HG02885 (cell line): ENCODE data around the gene ENDOU.

Source experiments
- ATAC-seq: cut with Tn5 transposase; IDR thresholded peaks from one replicate; pipeline ENCODE4 v1.9.1; 2021; ENCODE audit warnings: mild to moderate bottlenecking; ENCODE audit not compliant: unreplicated experiment, poor library complexity

Gene ENDOU, protein sequence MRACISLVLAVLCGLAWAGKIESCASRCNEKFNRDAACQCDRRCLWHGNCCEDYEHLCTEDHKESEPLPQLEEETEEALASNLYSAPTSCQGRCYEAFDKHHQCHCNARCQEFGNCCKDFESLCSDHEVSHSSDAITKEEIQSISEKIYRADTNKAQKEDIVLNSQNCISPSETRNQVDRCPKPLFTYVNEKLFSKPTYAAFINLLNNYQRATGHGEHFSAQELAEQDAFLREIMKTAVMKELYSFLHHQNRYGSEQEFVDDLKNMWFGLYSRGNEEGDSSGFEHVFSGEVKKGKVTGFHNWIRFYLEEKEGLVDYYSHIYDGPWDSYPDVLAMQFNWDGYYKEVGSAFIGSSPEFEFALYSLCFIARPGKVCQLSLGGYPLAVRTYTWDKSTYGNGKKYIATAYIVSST

DNA sequence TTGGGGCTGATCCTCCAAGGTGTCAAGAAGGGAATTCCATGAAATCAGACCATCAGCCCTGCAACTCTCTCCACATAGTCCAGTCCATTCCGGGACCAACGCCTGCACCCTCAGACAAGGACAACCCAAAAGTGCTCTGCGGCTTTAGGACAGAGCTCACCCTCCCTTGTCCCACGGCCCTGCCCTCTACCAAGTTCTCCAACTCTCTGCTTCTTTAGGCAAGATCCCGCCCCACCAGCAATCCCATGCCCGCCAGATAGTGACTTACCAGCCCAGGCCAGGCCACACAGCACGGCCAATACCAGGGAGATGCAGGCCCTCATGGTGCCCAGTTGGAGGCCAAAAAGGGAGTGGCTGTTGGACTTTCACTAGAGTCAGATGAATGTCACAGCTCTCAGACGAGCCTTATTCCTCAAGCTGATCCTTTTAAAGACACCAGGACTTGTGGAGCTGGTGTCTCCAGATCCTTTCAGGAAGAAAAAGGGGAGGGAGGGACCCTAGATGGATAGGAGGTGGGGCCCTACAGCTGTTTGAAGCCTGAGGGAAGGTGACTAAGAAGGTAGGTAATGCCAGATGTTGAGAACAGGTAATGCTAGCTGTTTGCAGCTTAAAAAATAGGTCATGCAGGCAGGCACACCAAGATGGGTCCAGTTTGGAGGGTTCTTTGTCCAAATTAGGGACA lies at the start of gene ENDOU:
ENDOU (minus strand) TSS at position 400 of the 682 bp plus-strand sequence; CDS start at position 323, 77 bp downstream.
- ATAC-seq: no peak

DNA sequence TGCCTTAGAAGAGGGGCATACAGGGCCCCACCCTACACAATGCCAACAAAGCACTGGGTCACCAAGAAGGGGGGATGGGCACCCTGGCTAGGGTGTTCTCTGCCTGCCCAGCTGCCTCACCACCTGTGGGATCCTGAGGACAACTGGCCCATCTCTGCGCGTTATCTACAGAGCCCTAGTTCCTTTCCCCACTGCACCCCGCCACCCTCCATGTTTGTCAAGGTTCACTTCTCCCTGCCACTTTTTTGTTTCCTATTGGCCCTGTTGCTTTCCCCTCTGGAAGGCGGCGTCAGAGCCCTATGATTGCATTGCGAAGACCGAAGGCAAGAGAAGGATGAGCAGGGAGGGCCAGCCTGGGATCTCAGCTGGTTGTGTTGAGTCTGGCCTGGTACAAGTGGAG lies 49.4 kb upstream of the ENDOU start:
- ATAC-seq: no peak

DNA sequence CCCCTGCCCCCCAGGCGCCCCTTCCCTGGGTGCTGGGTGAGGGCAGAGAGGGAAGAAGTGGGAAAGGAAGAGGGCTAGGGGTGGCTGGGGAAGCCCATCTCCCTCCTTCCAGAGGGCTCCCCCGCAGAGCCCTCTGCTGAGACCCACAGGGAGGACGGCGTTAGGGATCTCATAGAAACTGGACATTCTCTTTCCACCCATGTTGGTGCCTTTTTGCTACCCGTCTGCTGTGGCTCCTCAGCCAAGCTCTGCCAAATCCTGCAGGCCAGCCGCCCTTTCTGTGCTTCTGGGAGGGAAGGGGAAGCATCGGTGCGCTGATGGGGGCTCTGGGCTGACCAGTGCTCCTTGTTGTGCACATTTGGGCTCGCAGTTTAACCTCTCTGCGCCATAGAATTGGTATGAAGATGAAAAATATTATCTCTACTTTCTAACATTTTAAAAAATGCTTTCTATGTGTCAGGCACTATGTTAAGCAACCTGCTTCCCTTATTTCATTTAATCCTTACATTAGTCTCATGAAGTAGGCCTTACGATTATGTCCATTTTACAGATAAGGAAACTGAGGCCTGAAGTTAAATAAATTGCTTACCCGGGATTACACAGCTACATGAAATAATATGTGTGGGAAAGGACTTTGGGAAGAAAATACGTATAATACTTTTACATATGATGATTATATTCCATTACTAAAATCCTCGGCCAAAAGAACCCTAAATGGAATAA lies 48.7 kb upstream of the ENDOU start:
- ATAC-seq: no peak

DNA sequence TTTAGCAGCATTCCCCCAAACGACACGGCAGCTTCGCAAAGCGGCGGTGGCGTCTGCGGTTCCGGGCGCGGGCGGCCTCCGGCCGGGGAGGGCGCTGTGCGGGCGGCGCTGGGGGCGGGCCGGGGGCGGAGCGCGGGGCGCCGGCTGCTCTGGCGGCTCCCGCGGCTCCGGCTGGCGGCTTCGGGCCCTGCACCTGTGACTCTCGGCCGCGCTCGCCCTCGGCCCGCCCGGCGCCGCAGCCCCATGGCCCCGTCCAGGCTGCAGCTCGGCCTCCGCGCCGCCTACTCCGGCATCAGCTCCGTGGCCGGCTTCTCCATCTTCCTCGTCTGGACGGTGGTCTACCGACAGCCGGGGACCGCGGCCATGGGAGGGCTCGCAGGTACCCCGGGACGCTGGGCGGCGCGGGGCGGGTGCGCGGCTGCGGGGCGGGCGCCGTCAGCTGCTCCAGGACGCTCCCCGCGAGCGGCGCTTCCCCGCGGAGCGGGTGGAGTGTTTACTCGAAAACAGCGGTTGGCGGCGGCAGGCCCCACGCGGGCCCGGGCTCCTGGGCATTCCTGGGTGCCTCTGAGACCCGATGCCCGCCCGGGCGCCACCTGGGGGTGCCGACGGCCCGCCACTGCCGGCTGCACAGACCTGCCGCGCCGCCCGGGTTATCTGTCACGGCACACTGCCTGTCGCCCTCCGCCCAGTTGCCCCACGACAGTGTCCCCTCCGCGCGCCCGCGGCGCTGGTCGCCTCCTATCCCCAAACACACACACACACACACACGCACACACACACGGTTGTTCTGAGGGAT lies 48.0 kb upstream of the ENDOU start, which contains the start of gene SLC48A1:
SLC48A1 (plus strand) TSS at position 177 of the 796 bp plus-strand sequence; CDS start at position 244, 67 bp downstream.
- ATAC-seq: peak; percentile 88

DNA sequence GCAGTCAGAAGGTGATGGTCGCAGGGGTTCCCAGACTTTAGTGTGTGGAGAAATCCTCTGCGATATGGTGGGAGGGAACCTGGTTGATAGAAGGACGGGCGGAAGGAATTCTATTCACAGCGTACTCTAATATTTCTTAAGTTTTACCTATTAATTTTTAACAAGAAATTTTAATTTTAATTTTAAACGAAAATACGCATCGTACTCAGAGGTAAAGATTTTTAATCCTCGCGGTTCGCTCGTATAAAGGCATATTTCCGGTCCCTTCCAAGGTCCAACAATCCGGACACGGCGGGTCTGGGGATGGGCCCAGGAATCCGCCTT lies 47.4 kb upstream of the ENDOU start:
- ATAC-seq: no peak

DNA sequence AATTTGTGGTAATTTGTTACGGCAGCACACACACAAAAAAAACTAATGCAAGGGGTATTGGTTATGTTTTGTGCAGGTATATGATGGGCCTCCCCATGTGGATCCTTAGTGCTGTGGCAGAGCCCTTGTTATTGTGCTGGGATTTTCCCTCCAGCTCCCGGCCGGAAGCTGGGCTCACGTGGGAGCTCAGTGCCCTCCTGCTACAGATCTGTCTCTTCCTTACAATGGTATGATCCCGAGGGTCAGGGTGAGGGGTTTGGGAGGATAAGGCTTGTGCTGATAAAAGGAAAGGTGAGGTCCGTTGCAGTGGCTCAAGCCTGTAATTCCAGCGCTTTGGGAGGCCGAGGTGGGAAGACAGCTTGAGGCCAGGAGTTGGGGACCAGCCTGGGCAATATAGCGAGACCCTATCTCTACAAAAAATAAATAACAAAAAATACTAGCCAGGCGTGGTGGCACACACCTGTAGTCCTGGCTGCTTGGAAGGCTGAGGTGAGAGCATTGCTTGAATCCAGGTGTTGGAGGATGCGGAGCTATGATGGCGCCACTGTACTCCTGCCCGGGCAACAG lies 46.9 kb upstream of the ENDOU start:
- ATAC-seq: no peak

DNA sequence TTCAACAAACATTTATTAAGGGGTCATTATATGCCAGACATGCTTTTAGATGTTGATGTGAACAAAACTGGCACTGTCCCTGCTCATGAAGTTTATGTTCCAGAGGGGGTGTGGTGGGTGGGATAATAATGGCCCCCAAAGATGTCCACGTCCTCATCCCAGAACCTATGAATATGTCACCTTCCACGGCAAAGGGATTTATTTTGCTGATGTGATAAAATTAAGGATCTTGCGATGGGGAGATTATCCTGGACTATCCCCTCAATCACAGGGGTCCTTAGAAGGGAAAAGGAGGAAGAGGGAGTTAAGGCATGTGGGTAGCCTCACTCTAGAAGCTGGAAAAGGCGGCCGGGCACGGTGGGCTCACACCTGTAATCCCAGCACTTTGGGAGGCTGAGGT lies 46.0 kb upstream of the ENDOU start:
- no peak for ATAC-seq

DNA sequence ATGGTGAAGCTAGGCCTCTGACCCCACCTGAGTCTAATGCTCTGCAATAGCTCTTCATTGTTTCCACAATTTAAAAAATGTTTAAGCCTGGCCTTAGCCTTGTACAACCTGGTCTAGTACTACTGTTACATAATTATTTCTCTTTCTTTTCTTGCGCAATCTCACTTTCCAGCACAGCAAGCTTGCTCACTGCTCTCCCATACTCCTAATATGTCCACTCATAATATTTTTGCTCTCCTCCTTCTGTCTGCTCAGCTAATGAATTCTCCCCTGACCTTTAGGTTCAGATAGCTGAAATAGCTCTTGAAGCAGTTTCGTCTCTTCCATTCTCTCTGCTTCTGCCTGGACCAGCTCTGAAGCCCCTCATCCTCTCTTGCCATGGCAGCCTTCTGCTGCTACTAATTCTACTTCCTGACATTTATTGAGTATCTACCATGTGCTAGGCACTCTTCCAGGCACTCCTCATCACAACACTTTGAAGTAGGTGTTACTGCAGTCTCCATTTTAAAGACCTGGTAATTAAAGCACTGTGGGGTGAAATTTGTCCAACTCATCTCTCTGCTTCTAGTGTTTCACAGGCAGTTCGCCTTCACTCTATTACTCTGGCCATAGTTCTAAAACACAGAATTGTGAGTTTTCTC lies 44.9 kb upstream of the ENDOU start:
- ATAC-seq: no peak

DNA sequence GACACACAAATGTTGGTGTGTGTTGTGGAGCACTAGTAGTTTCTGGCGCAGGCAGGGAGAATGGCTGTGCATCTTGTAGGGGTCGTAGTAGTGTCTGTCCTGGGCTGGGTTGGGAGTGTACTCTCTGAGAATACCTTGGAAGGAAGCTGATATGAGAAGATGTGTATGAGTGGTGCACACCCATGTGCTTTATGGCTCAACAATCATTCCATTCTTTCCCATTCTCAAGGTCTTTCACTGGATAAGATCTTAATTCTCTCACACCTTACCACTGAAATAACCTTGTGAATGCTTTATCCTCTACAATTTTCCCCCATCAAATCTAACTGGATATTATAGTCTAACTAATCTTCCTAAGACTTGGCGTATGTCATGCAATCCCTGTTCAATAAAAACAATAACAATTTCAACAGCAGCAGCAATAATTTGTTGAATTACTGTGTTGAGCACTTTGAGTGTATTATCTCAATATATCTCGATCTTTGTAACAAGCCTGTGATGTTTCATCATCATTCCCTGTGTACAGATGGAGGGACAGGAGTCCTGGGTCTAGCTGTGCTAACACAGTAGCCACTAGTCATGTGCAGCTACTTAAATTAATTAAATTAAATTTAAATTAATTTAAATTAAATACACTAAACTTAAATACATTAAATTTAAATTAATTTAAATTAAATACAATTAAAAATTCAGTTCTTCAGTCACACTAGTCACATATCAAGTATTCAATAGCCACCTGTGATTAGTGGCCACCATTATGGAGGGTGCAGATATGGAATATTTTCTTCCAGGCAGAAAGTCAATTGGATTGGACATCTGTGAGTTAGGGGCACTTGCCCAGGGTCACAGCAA lies 44.2 kb upstream of the ENDOU start:
- ATAC-seq: no peak

DNA sequence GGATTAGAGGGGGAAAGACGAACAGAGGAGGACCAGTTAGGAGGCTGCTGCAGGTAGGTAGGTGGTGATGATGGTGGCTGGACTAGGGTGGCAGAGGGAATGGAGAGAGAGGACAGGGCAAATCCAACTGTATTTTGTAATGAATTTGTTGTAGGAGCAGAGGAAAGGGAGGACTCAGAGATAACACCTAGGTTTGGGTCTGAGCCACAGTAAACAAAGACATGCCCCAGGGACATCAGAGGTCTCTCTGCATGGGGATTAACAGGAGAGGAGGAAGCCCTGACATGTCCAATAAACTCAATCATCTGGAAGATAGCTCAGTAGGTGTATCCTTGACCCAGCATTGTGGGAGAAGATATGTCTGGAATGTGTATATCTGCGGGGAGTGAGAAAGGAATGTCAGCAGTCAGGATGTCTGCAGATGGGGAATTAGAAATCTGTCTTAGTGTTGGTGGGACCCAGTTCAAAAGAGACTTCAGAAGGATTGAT lies 43.1 kb upstream of the ENDOU start:
- ATAC-seq: no peak

DNA sequence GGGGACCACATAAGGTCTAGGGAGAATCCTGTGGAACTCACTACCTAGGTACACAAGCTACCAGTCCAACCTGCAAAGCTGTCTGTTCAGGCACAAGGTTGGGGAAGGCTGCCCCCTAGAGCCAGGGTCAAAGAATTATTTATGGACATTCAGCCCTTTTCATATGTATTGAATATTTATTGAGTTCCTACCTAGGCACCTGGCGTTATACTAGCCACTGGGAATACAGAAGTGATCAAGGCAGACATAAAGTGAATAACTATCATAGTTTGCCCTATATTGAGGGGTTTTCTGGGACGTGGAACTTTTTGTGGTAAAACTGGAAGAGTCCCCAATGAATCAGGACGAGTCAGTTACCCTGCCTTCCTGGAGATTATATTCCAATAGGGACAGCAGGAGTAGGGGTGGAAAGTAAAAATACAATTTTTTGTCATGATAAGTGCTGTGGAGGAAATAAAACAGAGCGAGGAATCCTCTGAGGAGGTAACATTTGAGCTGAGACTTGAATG lies 42.0 kb upstream of the ENDOU start:
- peak; percentile 69 for ATAC-seq

DNA sequence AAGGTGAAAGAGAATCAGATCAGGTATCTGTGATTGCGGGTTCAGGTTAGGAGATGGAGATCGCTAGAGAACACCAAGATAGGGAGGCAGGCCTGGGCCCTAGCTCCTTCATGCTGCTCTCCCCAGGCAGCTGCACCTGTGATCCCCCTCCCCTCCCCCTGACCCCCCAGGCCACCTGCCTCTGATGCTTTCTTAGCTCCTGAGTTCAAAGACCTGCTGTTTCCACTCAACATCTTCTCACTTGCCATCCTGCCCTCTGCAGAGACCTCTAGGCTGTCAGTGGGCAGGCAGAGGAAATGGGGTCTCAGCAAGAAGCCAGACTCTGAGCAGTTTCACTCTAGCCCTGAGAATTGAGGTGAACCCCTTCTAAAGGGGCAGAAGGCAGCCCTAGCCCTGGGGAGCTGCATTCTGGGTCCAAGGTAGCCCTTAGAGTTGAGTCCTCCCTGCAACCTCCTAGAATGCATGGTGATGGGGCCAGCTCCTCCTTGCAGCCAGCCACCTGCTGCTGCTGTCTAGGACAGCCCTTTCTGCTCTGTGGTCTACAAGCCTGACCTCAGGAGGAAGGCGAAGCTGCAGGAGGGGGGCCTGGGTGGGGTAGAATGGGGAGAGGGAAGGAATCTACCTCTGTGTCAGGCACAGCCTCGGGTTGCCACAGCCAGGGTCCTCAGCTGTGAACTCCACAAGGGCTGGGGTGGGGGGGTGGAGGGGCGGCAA lies 41.4 kb upstream of the ENDOU start:
- no peak for ATAC-seq

DNA sequence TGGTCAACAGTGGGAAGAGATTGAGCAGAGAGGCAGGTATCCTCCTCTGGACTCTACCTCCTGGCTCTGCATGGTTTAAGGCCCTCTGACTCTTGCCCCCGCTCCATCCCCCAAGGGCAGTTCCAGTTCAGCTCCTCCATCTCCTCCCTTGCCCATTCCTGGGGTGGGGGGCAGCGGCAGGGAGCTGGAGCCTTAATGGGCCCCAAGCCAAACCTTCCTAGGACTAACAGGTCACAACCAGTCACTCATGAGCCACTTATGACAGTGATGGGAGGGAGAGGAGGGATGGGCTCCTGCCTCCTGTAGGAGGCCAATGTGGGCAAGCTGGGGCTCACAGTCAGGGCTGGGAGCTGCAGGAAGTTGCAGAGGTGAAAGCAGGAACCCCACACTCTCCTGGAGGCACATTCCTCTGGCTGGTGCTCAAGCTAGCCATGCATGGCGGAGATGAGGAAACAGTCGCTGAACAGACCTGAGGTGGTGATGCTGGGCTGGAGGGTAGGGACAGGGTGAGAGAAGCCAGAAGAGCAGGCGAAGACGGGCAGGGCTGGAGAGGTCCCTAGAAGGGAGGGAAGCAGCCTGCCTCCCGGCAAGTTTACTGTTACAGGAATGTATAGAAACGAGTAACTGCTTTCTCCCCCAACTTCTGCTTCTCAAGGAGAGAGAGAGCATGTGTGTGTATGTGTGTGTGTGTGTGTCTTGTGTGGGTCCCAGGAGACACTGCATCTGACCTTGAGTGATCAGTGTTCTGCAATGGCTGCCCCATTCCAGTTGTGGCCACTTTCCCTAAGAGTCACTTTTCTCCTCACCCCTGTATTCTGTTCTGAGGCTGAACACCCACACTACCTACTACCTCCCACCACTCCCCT lies 38.4 kb upstream of the ENDOU start:
- ATAC-seq: no peak

DNA sequence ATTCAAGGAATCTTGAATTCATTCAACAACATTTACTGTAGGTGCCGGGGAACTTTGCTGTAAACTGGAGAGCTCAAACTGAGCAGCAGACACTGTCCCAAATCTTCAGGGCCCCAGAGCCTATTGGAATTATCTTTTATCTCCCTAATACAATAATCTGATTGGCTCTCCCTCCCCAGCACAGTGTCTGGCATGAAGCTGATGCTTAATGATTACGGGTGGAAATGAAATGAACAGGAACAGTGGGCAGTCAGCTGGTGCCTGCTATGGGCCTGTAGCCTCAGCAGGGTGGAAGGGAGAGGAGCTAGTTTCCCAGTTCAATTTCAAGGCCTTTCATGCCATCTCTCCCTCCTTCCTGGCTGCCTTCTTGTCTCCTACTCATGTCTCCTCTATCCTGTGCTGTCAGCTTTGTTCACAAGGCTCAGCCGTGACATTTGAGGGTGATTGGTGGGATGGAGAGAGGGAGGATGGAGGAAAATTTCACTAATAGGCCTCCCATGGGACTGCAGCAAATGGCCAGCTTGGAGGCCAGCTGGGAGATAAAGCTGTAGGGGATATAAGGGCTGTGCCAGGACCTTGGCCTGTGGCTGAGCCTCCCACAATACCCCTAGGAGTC lies 37.7 kb upstream of the ENDOU start:
- ATAC-seq: no peak

DNA sequence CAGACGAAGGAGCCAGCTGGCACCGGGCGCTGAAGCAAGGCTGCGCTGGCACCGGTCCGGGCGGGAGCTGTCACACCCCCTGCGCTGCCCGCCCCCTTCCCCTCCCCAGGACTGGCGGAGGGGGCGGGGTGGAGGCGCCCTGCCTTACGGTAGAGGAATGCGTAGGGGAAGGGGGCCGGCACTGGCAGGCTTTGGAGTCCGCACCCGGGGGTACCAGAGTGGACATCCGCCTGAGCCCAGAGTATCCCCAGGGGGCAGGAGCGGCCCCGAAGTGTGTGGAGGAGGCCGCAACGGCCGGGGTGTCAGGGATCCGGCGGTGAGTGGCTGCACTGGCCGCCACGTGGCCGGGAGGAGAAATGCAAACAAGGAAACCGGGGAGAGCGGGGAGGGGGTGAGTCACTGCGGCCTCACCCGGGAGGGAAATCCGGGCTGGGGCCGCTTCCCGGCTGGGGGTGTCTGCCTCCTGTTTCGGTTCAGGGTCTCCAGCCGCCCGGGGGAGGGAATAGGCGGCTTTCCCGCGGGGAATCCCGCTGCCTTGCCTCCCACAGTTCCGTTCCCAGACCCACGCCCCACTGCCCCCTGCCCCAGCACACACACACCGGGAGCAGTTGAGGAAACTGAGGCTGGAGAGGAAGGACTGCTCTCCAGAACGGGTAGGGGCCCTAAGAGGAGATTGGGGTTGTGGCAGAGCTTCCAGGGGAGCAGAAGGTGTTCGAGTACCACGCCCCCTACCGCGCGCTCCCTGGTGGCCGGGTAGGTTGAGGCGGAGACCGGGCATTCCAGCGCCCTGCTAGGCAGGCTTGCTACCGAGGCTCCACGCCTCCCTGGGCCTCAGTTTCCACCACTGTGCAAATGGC lies 33.8 kb upstream of the ENDOU start, which contains the start of gene RAPGEF3:
RAPGEF3 (minus strand) TSS at position 47 of the 857 bp plus-strand sequence. CDS start 324 bp downstream, outside the sequence.
- peak; percentile 62 for ATAC-seq

DNA sequence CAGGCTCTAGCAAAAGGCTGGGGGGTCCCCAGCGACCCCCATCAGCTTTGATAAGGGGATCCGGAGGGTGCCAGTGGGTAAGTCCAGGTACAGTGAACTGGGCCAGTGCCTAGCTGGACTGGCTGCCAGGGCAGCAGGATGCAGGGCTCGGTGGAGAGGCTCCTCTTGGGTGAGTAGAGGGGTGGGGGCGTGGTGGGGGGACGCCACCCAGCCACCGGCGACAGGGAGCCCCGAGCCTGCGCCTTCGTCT lies 33.2 kb upstream of the ENDOU start:
- no peak for ATAC-seq
